H1 (cell line): ENCODE data around the gene CCT4. TPM values are rescaled to one million over a fixed set of nuclear protein-coding genes. Genes with fewer than 3 reads are reported as not detected.

ENCODE experiments used
- ATF2 ChIP-seq: IDR thresholded peaks from 2 replicates; pipeline ENCODE4 v1.6.1; 2012; ENCODE audit warnings: low read length, inconsistent platforms
- BACH1 ChIP-seq: IDR thresholded peaks from 2 replicates; pipeline ENCODE4 v1.6.1; 2012; ENCODE audit warnings: low read length, improper control_type of control experiment
- BCL11A ChIP-seq, 2 experiments: IDR thresholded peaks; one replicate each; pipeline ENCODE4 v1.6.1; 2011; ENCODE audit warnings: low read depth in 2 of 2, low read length in 2 of 2, mild to moderate bottlenecking in 2 of 2
- BRCA1 ChIP-seq: IDR thresholded peaks from 2 replicates; pipeline ENCODE4 v1.6.1; 2012; ENCODE audit warnings: low read depth, low read length, improper control_type of control experiment
- CBX5 ChIP-seq: fragments of 300-800, 300-1000 bp; sonication (generic); IDR thresholded peaks from 2 replicates; pipeline ENCODE4 v1.7.1; 2016; ENCODE audit warnings: antibody characterized with exemption, low read length, low read depth
- CHD2 ChIP-seq: IDR thresholded peaks from 2 replicates; pipeline ENCODE4 v1.6.1; 2012; ENCODE audit warnings: low read length, improper control_type of control experiment
- CTBP2 ChIP-seq: IDR thresholded peaks from 2 replicates; pipeline ENCODE4 v1.7.0; 2011; ENCODE audit warnings: borderline replicate concordance, mild to moderate bottlenecking, moderate library complexity, mixed read lengths, low read length; ENCODE audit not compliant: insufficient read depth, insufficient read length
- E2F6 ChIP-seq: IDR thresholded peaks from 2 replicates; pipeline ENCODE4 v1.6.1; 2012; ENCODE audit warnings: inconsistent platforms
- EP300 ChIP-seq, 2 experiments: IDR thresholded peaks; 1 replicate in 1 of 2; 2 replicates in 1 of 2; pipeline ENCODE4 v1.6.1; 2011 to 2012; ENCODE audit warnings: low read depth in 2 of 2, low read length in 2 of 2, mild to moderate bottlenecking in 2 of 2, borderline replicate concordance in 1 of 2, inconsistent platforms in 1 of 2, moderate library complexity in 1 of 2
- KDM1A ChIP-seq: fragments of 200-600, 300-600 bp; sonication (generic); IDR thresholded peaks from 2 replicates; pipeline ENCODE4 v1.7.1; 2016; ENCODE audit warnings: mild to moderate bottlenecking, low read length, borderline replicate concordance
- MAX ChIP-seq: IDR thresholded peaks from 2 replicates; pipeline ENCODE4 v1.6.1; 2012; ENCODE audit warnings: inconsistent platforms
- NRF1 ChIP-seq: IDR thresholded peaks from 2 replicates; pipeline ENCODE4 v1.6.1; 2011; ENCODE audit warnings: mild to moderate bottlenecking, low read depth, low read length, improper control_type of control experiment
- PHF8 ChIP-seq: fragments of 200-600 bp; sonication (generic); conservative IDR thresholded peaks from 2 replicates; pipeline ENCODE4 v1.7.1; 2012; ENCODE audit warnings: low read depth, mild to moderate bottlenecking, inconsistent platforms, low read length, moderate library complexity
- POLR2AphosphoS5 ChIP-seq: IDR thresholded peaks from 2 replicates; pipeline ENCODE4 v1.6.1; 2011; ENCODE audit warnings: low read depth, low read length
- RXRA ChIP-seq: IDR thresholded peaks from 2 replicates; pipeline ENCODE4 v1.6.1; 2011; ENCODE audit warnings: low read depth, mild to moderate bottlenecking, low read length, moderate library complexity; ENCODE audit not compliant: insufficient read depth
- SIRT6 ChIP-seq: IDR thresholded peaks from one replicate; pipeline ENCODE4 v1.7.1; 2012; ENCODE audit warnings: low read length, inconsistent platforms
- SIX5 ChIP-seq: IDR thresholded peaks from 2 replicates; pipeline ENCODE4 v1.6.1; 2011; ENCODE audit warnings: mild to moderate bottlenecking, low read depth, low read length
- TAF1 ChIP-seq: IDR thresholded peaks from 2 replicates; pipeline ENCODE4 v1.6.1; 2011; ENCODE audit warnings: mild to moderate bottlenecking, low read depth, low read length
- TBP ChIP-seq: IDR thresholded peaks from 2 replicates; pipeline ENCODE4 v1.6.1; 2011; ENCODE audit warnings: low read depth, low read length, improper control_type of control experiment
- TCF12 ChIP-seq: IDR thresholded peaks from 2 replicates; pipeline ENCODE4 v1.6.1; 2011; ENCODE audit warnings: low read depth, mild to moderate bottlenecking, low read length
- YY1 ChIP-seq: IDR thresholded peaks from 2 replicates; pipeline ENCODE4 v1.6.1; 2011; ENCODE audit warnings: low read depth, mild to moderate bottlenecking, low read length
- polyA plus RNA-seq, 7 experiments: library from polyadenylated mRNA; depleted of rRNA in 3 of 7; stranded (reverse) in 5 of 7; unstranded in 2 of 7; fragments of >200 nt in 5 of 7; fragments of 200-250 nt in 2 of 7; gene quantifications; 1 replicate in 5 of 7; 2 replicates in 1 of 7; 4 replicates in 1 of 7; pipeline versions ENCODE4 v1.2.1 to v1.2.3, GENCODE V29; 2011 to 2013; ENCODE audit warnings: missing spikeins in 2 of 7, mixed read lengths in 2 of 7
- total RNA-seq: library from RNA; stranded (reverse); fragmentation: NEBNext Ultra II Directional; extraction: Animal tissue kit (Norgen Biotek cat#: 25700); gene quantifications from 2 replicates; pipeline ENCODE4 v1.2.1, GENCODE V29; 2021

Gene CCT4
- total and polyA plus RNA-seq, 2 of the 8 experiments (the other 6 are each of a cell fraction or from before 2014, with no cell fraction given): 129 to 359 TPM

- TF ChIP-seq PHF8 (peak; percentile 81), KDM1A (no peak), BRCA1 (no peak), RXRA (no peak), YY1 (peak; percentile 92), BCL11A (IDR thresholded peaks at IDR 0.05; ENCODE audit: low read depth in 2 of 2, low read length in 2 of 2) (no peak), POLR2AphosphoS5 (peak; percentile 42; the same call in 1 of the 2 replicates), MAX (peak; percentile 48; the same call in 1 of the 2 replicates), EP300 (IDR thresholded peaks at IDR 0.05; ENCODE audit: borderline replicate concordance in 1 of 2, low read depth in 2 of 2, low read length in 2 of 2) (peak in 1 of 2 experiments; percentile 55; a peak in 1 of 3 replicates), SIX5 (no peak), ATF2 (no peak), TAF1 (peak; percentile 92), CTBP2 (no peak), SIRT6 (no peak), TCF12 (no peak), CBX5 (no peak), NRF1 (no peak), TBP (peak; percentile 79; the same call in 1 of the 2 replicates), CHD2 (no peak), BACH1 (no peak), E2F6 (0 out of 2 replicates have a peak, but pooled peaks have one; percentile 40)
Observed at GRCh38 chr2:61905372-61906185, 17.1 kb upstream of the CCT4 start, which contains the start of gene COMMD1 (continued).
